HUES64 (cell line): ENCODE data around the gene FAM53A.
"Not testable (repeated sequence)": the region's sequence is repeated elsewhere in the genome, so short reads cannot be mapped to it uniquely, and the experiment has no call there.

Source experiments
- H3K27ac ChIP-seq: 2 replicates; pipeline ENCODE4 v1.7.0; 2013; ENCODE audit warnings: low read depth, low read length, inconsistent platforms
- H3K27me3 ChIP-seq: 2 replicates; pipeline ENCODE4 v1.6.1; 2013; ENCODE audit warnings: mild to moderate bottlenecking, low read length; ENCODE audit not compliant: insufficient read depth
- H3K36me3 ChIP-seq: 2 replicates; pipeline ENCODE4 v1.6.1; 2013; ENCODE audit warnings: mild to moderate bottlenecking, low read length; ENCODE audit not compliant: insufficient read depth
- H3K4me1 ChIP-seq: 2 replicates; pipeline ENCODE4 v1.6.1; 2013; ENCODE audit warnings: mild to moderate bottlenecking, low read length, moderate library complexity; ENCODE audit not compliant: insufficient read depth
- H3K4me3 ChIP-seq: 2 replicates; pipeline ENCODE4 v1.5.1; 2013; ENCODE audit warnings: mild to moderate bottlenecking, low read length, moderate library complexity
- H3K9ac ChIP-seq: 2 replicates; pipeline ENCODE4 v1.6.1; 2013; ENCODE audit warnings: mild to moderate bottlenecking, low read depth, low read length
- H3K9me3 ChIP-seq: 2 replicates; pipeline ENCODE4 v1.6.1; 2013; ENCODE audit warnings: low read depth, low read length; ENCODE audit not compliant: insufficient read depth
- WGBS: fragments of 150-250, 120-280 bp; methylation state at CpG from one replicate; pipeline ENCODE4 v1.1.7; 2013; ENCODE audit warnings: missing lambda C conversion rate; 5-methylcytosine and 5-hydroxymethylcytosine counted together

The FAM53A gene

GRCh38 chr4:1614502-1614853 is 69.6 kb downstream of the FAM53A start:
- Histone ChIP-seq H3K9ac (no peak overlapping the region), H3K4me1 (no peaks in the 10 kb centered on the region), H3K36me3 (no peaks in the 10 kb centered on the region), H3K4me3 (no peak overlapping the region), H3K27ac (no peak overlapping the region), H3K27me3 (no peaks in the 10 kb centered on the region), H3K9me3 (no peaks in the 10 kb centered on the region)
- WGBS, result 91% methylated on average over 17 of the region's 17 CpGs

GRCh38 chr4:1614049-1614448 is 70.1 kb downstream of the FAM53A start:
- H3K4me3 ChIP-seq, result no peak overlapping the region
- no peak overlapping the region for H3K9ac ChIP-seq
- H3K27me3 ChIP-seq, result no peaks in the 10 kb centered on the region
- H3K36me3 ChIP-seq, result no peaks in the 10 kb centered on the region
- H3K27ac ChIP-seq, result no peak overlapping the region
- H3K4me1 ChIP-seq, result no peaks in the 10 kb centered on the region
- H3K9me3 ChIP-seq, result no peaks in the 10 kb centered on the region
- WGBS, result 94% methylated on average over 17 of the region's 17 CpGs

- Histone ChIP-seq H3K4me1 (no peaks in the 10 kb centered on the region), H3K36me3 (no peaks in the 10 kb centered on the region), H3K27me3 (no peaks in the 10 kb centered on the region), H3K9ac (no peak overlapping the region), H3K27ac (no peak overlapping the region), H3K9me3 (no peaks in the 10 kb centered on the region), H3K4me3 (no peak overlapping the region)
- 83% methylated on average over 9 of the region's 9 CpGs for WGBS
Observed at GRCh38 chr4:1613099-1613495, 71.0 kb downstream of the FAM53A start.

- Histone ChIP-seq H3K4me1 (no peaks in the 10 kb centered on the region), H3K36me3 (no peaks in the 10 kb centered on the region), H3K27ac (no peak overlapping the region), H3K4me3 (no peak overlapping the region), H3K9ac (no peak overlapping the region), H3K9me3 (no peaks in the 10 kb centered on the region), H3K27me3 (no peaks in the 10 kb centered on the region)
- 92% methylated on average over 29 of the region's 29 CpGs for WGBS
Observed at GRCh38 chr4:1612278-1613098, 71.6 kb downstream of the FAM53A start.

- Histone ChIP-seq H3K4me3 (no peak overlapping the region), H3K9ac (no peak overlapping the region), H3K27ac (no peak overlapping the region), H3K27me3 (no peaks in the 10 kb centered on the region), H3K36me3 (no peaks in the 10 kb centered on the region), H3K4me1 (no peaks in the 10 kb centered on the region), H3K9me3 (no peaks in the 10 kb centered on the region)
- WGBS, result 91% methylated on average over 9 of the region's 9 CpGs
Observed at GRCh38 chr4:1611501-1611870, 72.6 kb downstream of the FAM53A start.

- 91% methylated on average over 21 of the region's 21 CpGs for WGBS
- H3K36me3 ChIP-seq, result no peaks in the 10 kb centered on the region
- no peak overlapping the region for H3K27ac ChIP-seq
- no peak overlapping the region for H3K4me3 ChIP-seq
- H3K9me3 ChIP-seq, result no peaks in the 10 kb centered on the region
- H3K9ac ChIP-seq, result no peak overlapping the region
- no peaks in the 10 kb centered on the region for H3K27me3 ChIP-seq
- no peaks in the 10 kb centered on the region for H3K4me1 ChIP-seq
Observed at GRCh38 chr4:1610791-1611500, 73.2 kb downstream of the FAM53A start.

GRCh38 chr4:1609901-1610790 is 74.0 kb downstream of the FAM53A start:
- Histone ChIP-seq H3K9ac (no peak overlapping the region), H3K4me3 (no peak overlapping the region), H3K9me3 (no peaks in the 10 kb centered on the region), H3K36me3 (no peaks in the 10 kb centered on the region), H3K4me1 (no peaks in the 10 kb centered on the region), H3K27ac (no peak overlapping the region), H3K27me3 (no peaks in the 10 kb centered on the region)
- WGBS, result 92% methylated on average over 27 of the region's 27 CpGs

- 87% methylated on average over 17 of the region's 17 CpGs for WGBS
- Histone ChIP-seq H3K9ac (no peak overlapping the region), H3K4me1 (no peaks in the 10 kb centered on the region), H3K27me3 (no peaks in the 10 kb centered on the region), H3K4me3 (no peak overlapping the region), H3K9me3 (no peaks in the 10 kb centered on the region), H3K36me3 (no peaks in the 10 kb centered on the region), H3K27ac (no peak overlapping the region)
Observed at GRCh38 chr4:1608821-1609500, 75.2 kb downstream of the FAM53A start.

- Histone ChIP-seq H3K27me3 (no peaks in the 10 kb centered on the region), H3K36me3 (no peaks in the 10 kb centered on the region), H3K27ac (no peak overlapping the region), H3K4me1 (no peaks in the 10 kb centered on the region), H3K9ac (no peak overlapping the region), H3K9me3 (no peaks in the 10 kb centered on the region), H3K4me3 (no peak overlapping the region)
- WGBS, result 92% methylated on average over 24 of the region's 24 CpGs
Observed at GRCh38 chr4:1608196-1608820, 75.8 kb downstream of the FAM53A start.

GRCh38 chr4:1607436-1608195 is 76.5 kb downstream of the FAM53A start:
- H3K4me3 ChIP-seq, H3K9me3 ChIP-seq, H3K27me3 ChIP-seq, H3K36me3 ChIP-seq, H3K9ac ChIP-seq, H3K4me1 ChIP-seq, H3K27ac ChIP-seq: not testable (repeated sequence)
- WGBS, result 94% methylated on average over 23 of the region's 23 CpGs
